Measurements from ENCODE around the gene PRRC2C. TPM values are rescaled to one million over a fixed set of nuclear protein-coding genes. Genes with fewer than 3 reads are reported as not detected.

PRRC2C gene
- total and polyA plus RNA-seq, 2 experiments from 2014 or later: 70.0 to 83.3 TPM

GRCh38 chr1:171457412-171457811 is 27.9 kb upstream of the PRRC2C start:
- Histone ChIP-seq H3K4me1 (ENCODE audit: low read depth) (no peaks in the 10 kb centered on the region), H3K4me3 (no peak overlapping the region), H3K27me3 (no peaks in the 10 kb centered on the region), H3K9me3 (ENCODE audit: low read depth) (no peaks in the 10 kb centered on the region), H3K36me3 (no peaks in the 10 kb centered on the region), H3K27ac (no peak overlapping the region)
- DNase-seq (ENCODE audit: low read depth in 1 of 2, low spot score in 1 of 2): peak in 1 of 2 donors; percentile 44
- TF ChIP-seq CTCF (IDR thresholded peaks at IDR 0.05; ENCODE audit: low read depth, low read length): no peak

GRCh38 chr1:171460018-171460620 is 25.2 kb upstream of the PRRC2C start:
- Histone ChIP-seq H3K27me3 (no peaks in the 10 kb centered on the region), H3K9me3 (ENCODE audit: low read depth) (no peaks in the 10 kb centered on the region), H3K4me3 (no peak overlapping the region), H3K4me1 (ENCODE audit: low read depth) (no peaks in the 10 kb centered on the region), H3K36me3 (no peaks in the 10 kb centered on the region), H3K27ac (no peak overlapping the region)
- no peak for TF ChIP-seq CTCF (IDR thresholded peaks at IDR 0.05; ENCODE audit: low read depth, low read length)
- no peak for DNase-seq (ENCODE audit: low read depth in 1 of 2, low spot score in 1 of 2)

GRCh38 chr1:171467626-171468025 is 17.7 kb upstream of the PRRC2C start:
- Histone ChIP-seq H3K4me3 (no peak overlapping the region), H3K27me3 (no peaks in the 10 kb centered on the region), H3K4me1 (ENCODE audit: low read depth) (no peaks in the 10 kb centered on the region), H3K9me3 (ENCODE audit: low read depth) (no peaks in the 10 kb centered on the region), H3K27ac (no peak overlapping the region), H3K36me3 (no peaks in the 10 kb centered on the region)
- DNase-seq (ENCODE audit: low read depth in 1 of 2, low spot score in 1 of 2): no peak
- TF ChIP-seq CTCF (IDR thresholded peaks at IDR 0.05; ENCODE audit: low read depth, low read length): no peak

- Histone ChIP-seq H3K9me3 (ENCODE audit: low read depth) (no peaks in the 10 kb centered on the region), H3K27me3 (no peaks in the 10 kb centered on the region), H3K4me3 (no peak overlapping the region), H3K27ac (no peak overlapping the region), H3K36me3 (no peaks in the 10 kb centered on the region), H3K4me1 (ENCODE audit: low read depth) (no peaks in the 10 kb centered on the region)
- peak in 1 of 2 donors; percentile 37 for DNase-seq (ENCODE audit: low read depth in 1 of 2, low spot score in 1 of 2)
- no peak for TF ChIP-seq CTCF (IDR thresholded peaks at IDR 0.05; ENCODE audit: low read depth, low read length)
Observed at GRCh38 chr1:171468120-171468750, 17.1 kb upstream of the PRRC2C start.

- Histone ChIP-seq H3K4me1 (ENCODE audit: low read depth) (no peaks in the 10 kb centered on the region), H3K36me3 (no peaks in the 10 kb centered on the region), H3K27me3 (no peaks in the 10 kb centered on the region), H3K27ac (no peak overlapping the region), H3K9me3 (ENCODE audit: low read depth) (no peaks in the 10 kb centered on the region), H3K4me3 (no peak overlapping the region)
- no peak for DNase-seq (ENCODE audit: low read depth in 1 of 2, low spot score in 1 of 2)
- no peak for TF ChIP-seq CTCF (IDR thresholded peaks at IDR 0.05; ENCODE audit: low read depth, low read length)
Observed at GRCh38 chr1:171470726-171471125, 14.6 kb upstream of the PRRC2C start.

Data from cardiac muscle cell (in vitro differentiated cells and primary cell).